WTC11 (cell line): ENCODE measurements around the gene SEMA5B. TPM values are rescaled to one million over a fixed set of nuclear protein-coding genes. Genes with fewer than 3 reads are reported as not detected.
A peak's percentile ranks its signal among the peaks of the same experiment; 100 is the strongest.

ENCODE experiments used
- EMX1 ChIP-seq: fragments of 250-450 bp; sonication (Bioruptor Pico); IDR thresholded peaks from 2 replicates; pipeline ENCODE4 v1.8.0; 2021; ENCODE audit warnings: mild to moderate bottlenecking
- FOXP1 ChIP-seq: sonication (generic); formaldehyde crosslinking; IDR thresholded peaks from 2 replicates; pipeline ENCODE4 v1.8.0; 2022; ENCODE audit warnings: missing genetic modification reagents, mild to moderate bottlenecking, moderate library complexity, borderline replicate concordance
- IRF2 ChIP-seq: sonication (generic); formaldehyde crosslinking; IDR thresholded peaks from 2 replicates; pipeline ENCODE4 v1.8.0; 2022; ENCODE audit warnings: low read depth, missing genetic modification reagents, borderline replicate concordance
- MYBL2 ChIP-seq: sonication (generic); formaldehyde crosslinking; IDR thresholded peaks from 2 replicates; pipeline ENCODE4 v1.8.1; 2023; ENCODE audit warnings: mild to moderate bottlenecking, moderate library complexity, missing genetic modification reagents
- NR2C2 ChIP-seq: sonication (generic); formaldehyde crosslinking; IDR thresholded peaks from 2 replicates; pipeline ENCODE4 v1.8.0; 2022; ENCODE audit warnings: mild to moderate bottlenecking, missing genetic modification reagents
- NR3C1 ChIP-seq: sonication (generic); formaldehyde crosslinking; conservative IDR thresholded peaks from 2 replicates; pipeline ENCODE4 v1.8.1; 2023; ENCODE audit warnings: low read depth, mild to moderate bottlenecking, missing genetic modification reagents
- OVOL2 ChIP-seq: fragments of 250-450 bp; sonication (Bioruptor Pico); IDR thresholded peaks from 2 replicates; pipeline ENCODE4 v1.9.0; 2021; ENCODE audit warnings: mild to moderate bottlenecking, borderline replicate concordance
- TP53 ChIP-seq: sonication (generic); formaldehyde crosslinking; IDR thresholded peaks from 2 replicates; pipeline ENCODE4 v1.8.1; 2023; ENCODE audit warnings: mild to moderate bottlenecking, missing genetic modification reagents
- ZNF263 ChIP-seq: sonication (generic); formaldehyde crosslinking; IDR thresholded peaks from 2 replicates; pipeline ENCODE4 v1.8.1; 2022; ENCODE audit warnings: low read depth, mild to moderate bottlenecking, moderate library complexity, missing genetic modification reagents
- ZNF317 ChIP-seq: sonication (generic); formaldehyde crosslinking; IDR thresholded peaks from 2 replicates; pipeline ENCODE4 v1.8.1; 2023; ENCODE audit warnings: low read depth, mild to moderate bottlenecking, moderate library complexity, missing genetic modification reagents, borderline replicate concordance
- ZNF423 ChIP-seq: fragments of 250-450 bp; sonication (Bioruptor Pico); IDR thresholded peaks from 2 replicates; pipeline ENCODE4 v2.1.2; 2022; ENCODE audit warnings: mild to moderate bottlenecking, moderate library complexity
- total RNA-seq: library from RNA; stranded (reverse); gene quantifications from 3 replicates; pipeline ENCODE4 v1.2.3, GENCODE V29; 2021
- TF ChIP-seq, protein P1 (sequence below): sonication (generic); formaldehyde crosslinking; IDR thresholded peaks from 2 replicates; pipeline ENCODE4 v1.8.1; 2022; ENCODE audit warnings: missing genetic modification reagents, borderline replicate concordance
- TF ChIP-seq, protein P2 (sequence below): sonication (generic); formaldehyde crosslinking; IDR thresholded peaks from 2 replicates; pipeline ENCODE4 v1.8.0; 2022; ENCODE audit warnings: mild to moderate bottlenecking, missing genetic modification reagents
- TF ChIP-seq, protein P3 (sequence below): sonication (generic); formaldehyde crosslinking; conservative IDR thresholded peaks from 2 replicates; pipeline ENCODE4 v1.8.1; 2023; ENCODE audit warnings: mild to moderate bottlenecking, low read depth, missing genetic modification reagents, moderate library complexity
- TF ChIP-seq, protein P4 (sequence below): sonication (generic); formaldehyde crosslinking; IDR thresholded peaks from 2 replicates; pipeline ENCODE4 v1.8.1; 2022; ENCODE audit warnings: low read depth, mild to moderate bottlenecking, moderate library complexity, missing genetic modification reagents, borderline replicate concordance
- TF ChIP-seq, protein P5 (sequence below): sonication (generic); formaldehyde crosslinking; IDR thresholded peaks from 2 replicates; pipeline ENCODE4 v1.8.1; 2023; ENCODE audit warnings: mild to moderate bottlenecking, missing genetic modification reagents
- TF ChIP-seq, protein P6 (sequence below): fragments of 250-450 bp; sonication (Bioruptor Pico); IDR thresholded peaks from 2 replicates; pipeline ENCODE4 v1.9.0; 2021; ENCODE audit warnings: mild to moderate bottlenecking, borderline replicate concordance
- TF ChIP-seq, protein P7 (sequence below): fragments of 250-450 bp; sonication (Bioruptor Pico); conservative IDR thresholded peaks from 2 replicates; pipeline ENCODE4 v1.9.0; 2021; ENCODE audit warnings: mild to moderate bottlenecking

The SEMA5B gene
- total RNA-seq, 1 experiment from 2014 or later = 20.7 TPM

DNA sequence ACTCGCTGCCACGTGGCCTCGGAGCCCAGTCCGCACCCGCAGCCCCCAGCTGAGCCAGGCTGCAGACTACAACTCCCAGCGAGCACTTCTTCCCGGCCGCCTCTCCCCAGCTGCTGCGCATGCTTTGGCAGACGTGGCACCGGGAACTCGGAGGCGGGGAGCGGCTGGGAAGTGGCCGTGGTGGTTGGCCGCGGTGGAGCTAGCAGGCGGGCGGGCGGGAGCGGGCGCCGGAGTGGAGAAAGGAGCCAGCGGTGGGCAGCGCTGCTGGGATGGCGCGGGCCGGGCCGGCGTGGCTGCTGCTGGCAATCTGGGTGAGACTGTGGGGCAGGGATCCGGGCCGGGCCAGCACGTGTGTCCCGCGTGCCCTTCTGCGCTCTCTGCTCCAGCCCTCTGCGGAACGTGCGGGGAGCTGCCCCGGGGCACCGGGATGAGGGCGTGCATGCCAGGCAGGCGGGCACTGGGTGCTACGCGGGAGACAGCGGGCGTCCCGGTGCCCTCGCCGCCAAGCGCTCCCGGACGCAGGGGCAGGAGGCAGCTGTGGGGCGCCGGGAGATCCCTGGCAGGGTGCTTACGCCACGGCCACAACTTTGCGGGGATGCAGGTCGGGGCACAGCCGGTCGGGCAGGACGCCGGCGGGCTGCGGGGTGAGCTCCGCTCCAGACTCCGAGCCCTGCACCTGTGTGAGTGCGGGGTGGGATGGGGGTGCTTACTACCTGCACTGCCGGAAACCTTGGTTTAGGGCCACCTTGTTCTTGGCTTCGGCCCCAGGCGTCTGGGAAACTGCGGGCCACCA, 39.5 kb upstream of the SEMA5B start, which contains the start of gene PDIA5 (continued):
- TF ChIP-seq MYBL2 (CRISPR knock-in tag) (peak; percentile 63), ZNF317 (CRISPR knock-in tag) (no peak), IRF2 (CRISPR knock-in tag) (no peak), TP53 (peak; percentile 90), ZNF263 (no peak), OVOL2 (no peak), NR3C1 (CRISPR knock-in tag) (no peak; the same call in none of the 2 replicates), NR2C2 (no peak), FOXP1 (CRISPR knock-in tag) (peak; percentile 92; the same call in 1 of the 2 replicates), EMX1 (CRISPR knock-in tag) (no peak), ZNF423 (CRISPR knock-in tag) (no peak)
- TF ChIP-seq, protein P1, sequence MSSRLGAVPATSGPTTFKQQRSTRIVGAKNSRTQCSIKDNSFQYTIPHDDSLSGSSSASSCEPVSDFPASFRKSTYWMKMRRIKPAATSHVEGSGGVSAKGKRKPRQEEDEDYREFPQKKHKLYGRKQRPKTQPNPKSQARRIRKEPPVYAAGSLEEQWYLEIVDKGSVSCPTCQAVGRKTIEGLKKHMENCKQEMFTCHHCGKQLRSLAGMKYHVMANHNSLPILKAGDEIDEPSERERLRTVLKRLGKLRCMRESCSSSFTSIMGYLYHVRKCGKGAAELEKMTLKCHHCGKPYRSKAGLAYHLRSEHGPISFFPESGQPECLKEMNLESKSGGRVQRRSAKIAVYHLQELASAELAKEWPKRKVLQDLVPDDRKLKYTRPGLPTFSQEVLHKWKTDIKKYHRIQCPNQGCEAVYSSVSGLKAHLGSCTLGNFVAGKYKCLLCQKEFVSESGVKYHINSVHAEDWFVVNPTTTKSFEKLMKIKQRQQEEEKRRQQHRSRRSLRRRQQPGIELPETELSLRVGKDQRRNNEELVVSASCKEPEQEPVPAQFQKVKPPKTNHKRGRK (CRISPR knock-in tag) = no peak
- TF ChIP-seq, protein P2, sequence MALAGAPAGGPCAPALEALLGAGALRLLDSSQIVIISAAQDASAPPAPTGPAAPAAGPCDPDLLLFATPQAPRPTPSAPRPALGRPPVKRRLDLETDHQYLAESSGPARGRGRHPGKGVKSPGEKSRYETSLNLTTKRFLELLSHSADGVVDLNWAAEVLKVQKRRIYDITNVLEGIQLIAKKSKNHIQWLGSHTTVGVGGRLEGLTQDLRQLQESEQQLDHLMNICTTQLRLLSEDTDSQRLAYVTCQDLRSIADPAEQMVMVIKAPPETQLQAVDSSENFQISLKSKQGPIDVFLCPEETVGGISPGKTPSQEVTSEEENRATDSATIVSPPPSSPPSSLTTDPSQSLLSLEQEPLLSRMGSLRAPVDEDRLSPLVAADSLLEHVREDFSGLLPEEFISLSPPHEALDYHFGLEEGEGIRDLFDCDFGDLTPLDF = no peak
- TF ChIP-seq, protein P3, sequence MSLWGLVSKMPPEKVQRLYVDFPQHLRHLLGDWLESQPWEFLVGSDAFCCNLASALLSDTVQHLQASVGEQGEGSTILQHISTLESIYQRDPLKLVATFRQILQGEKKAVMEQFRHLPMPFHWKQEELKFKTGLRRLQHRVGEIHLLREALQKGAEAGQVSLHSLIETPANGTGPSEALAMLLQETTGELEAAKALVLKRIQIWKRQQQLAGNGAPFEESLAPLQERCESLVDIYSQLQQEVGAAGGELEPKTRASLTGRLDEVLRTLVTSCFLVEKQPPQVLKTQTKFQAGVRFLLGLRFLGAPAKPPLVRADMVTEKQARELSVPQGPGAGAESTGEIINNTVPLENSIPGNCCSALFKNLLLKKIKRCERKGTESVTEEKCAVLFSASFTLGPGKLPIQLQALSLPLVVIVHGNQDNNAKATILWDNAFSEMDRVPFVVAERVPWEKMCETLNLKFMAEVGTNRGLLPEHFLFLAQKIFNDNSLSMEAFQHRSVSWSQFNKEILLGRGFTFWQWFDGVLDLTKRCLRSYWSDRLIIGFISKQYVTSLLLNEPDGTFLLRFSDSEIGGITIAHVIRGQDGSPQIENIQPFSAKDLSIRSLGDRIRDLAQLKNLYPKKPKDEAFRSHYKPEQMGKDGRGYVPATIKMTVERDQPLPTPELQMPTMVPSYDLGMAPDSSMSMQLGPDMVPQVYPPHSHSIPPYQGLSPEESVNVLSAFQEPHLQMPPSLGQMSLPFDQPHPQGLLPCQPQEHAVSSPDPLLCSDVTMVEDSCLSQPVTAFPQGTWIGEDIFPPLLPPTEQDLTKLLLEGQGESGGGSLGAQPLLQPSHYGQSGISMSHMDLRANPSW (CRISPR knock-in tag) = no peak
- TF ChIP-seq, protein P4, sequence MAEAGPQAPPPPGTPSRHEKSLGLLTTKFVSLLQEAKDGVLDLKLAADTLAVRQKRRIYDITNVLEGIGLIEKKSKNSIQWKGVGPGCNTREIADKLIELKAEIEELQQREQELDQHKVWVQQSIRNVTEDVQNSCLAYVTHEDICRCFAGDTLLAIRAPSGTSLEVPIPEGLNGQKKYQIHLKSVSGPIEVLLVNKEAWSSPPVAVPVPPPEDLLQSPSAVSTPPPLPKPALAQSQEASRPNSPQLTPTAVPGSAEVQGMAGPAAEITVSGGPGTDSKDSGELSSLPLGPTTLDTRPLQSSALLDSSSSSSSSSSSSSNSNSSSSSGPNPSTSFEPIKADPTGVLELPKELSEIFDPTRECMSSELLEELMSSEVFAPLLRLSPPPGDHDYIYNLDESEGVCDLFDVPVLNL (CRISPR knock-in tag) = peak; percentile 58; the same call in 1 of the 2 replicates
- TF ChIP-seq, protein P5, sequence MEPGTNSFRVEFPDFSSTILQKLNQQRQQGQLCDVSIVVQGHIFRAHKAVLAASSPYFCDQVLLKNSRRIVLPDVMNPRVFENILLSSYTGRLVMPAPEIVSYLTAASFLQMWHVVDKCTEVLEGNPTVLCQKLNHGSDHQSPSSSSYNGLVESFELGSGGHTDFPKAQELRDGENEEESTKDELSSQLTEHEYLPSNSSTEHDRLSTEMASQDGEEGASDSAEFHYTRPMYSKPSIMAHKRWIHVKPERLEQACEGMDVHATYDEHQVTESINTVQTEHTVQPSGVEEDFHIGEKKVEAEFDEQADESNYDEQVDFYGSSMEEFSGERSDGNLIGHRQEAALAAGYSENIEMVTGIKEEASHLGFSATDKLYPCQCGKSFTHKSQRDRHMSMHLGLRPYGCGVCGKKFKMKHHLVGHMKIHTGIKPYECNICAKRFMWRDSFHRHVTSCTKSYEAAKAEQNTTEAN (CRISPR knock-in tag) = peak; percentile 36; the same call in 1 of the 2 replicates
- TF ChIP-seq, protein P6, sequence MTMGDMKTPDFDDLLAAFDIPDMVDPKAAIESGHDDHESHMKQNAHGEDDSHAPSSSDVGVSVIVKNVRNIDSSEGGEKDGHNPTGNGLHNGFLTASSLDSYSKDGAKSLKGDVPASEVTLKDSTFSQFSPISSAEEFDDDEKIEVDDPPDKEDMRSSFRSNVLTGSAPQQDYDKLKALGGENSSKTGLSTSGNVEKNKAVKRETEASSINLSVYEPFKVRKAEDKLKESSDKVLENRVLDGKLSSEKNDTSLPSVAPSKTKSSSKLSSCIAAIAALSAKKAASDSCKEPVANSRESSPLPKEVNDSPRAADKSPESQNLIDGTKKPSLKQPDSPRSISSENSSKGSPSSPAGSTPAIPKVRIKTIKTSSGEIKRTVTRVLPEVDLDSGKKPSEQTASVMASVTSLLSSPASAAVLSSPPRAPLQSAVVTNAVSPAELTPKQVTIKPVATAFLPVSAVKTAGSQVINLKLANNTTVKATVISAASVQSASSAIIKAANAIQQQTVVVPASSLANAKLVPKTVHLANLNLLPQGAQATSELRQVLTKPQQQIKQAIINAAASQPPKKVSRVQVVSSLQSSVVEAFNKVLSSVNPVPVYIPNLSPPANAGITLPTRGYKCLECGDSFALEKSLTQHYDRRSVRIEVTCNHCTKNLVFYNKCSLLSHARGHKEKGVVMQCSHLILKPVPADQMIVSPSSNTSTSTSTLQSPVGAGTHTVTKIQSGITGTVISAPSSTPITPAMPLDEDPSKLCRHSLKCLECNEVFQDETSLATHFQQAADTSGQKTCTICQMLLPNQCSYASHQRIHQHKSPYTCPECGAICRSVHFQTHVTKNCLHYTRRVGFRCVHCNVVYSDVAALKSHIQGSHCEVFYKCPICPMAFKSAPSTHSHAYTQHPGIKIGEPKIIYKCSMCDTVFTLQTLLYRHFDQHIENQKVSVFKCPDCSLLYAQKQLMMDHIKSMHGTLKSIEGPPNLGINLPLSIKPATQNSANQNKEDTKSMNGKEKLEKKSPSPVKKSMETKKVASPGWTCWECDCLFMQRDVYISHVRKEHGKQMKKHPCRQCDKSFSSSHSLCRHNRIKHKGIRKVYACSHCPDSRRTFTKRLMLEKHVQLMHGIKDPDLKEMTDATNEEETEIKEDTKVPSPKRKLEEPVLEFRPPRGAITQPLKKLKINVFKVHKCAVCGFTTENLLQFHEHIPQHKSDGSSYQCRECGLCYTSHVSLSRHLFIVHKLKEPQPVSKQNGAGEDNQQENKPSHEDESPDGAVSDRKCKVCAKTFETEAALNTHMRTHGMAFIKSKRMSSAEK (CRISPR knock-in tag) = no peak
- TF ChIP-seq, protein P7, sequence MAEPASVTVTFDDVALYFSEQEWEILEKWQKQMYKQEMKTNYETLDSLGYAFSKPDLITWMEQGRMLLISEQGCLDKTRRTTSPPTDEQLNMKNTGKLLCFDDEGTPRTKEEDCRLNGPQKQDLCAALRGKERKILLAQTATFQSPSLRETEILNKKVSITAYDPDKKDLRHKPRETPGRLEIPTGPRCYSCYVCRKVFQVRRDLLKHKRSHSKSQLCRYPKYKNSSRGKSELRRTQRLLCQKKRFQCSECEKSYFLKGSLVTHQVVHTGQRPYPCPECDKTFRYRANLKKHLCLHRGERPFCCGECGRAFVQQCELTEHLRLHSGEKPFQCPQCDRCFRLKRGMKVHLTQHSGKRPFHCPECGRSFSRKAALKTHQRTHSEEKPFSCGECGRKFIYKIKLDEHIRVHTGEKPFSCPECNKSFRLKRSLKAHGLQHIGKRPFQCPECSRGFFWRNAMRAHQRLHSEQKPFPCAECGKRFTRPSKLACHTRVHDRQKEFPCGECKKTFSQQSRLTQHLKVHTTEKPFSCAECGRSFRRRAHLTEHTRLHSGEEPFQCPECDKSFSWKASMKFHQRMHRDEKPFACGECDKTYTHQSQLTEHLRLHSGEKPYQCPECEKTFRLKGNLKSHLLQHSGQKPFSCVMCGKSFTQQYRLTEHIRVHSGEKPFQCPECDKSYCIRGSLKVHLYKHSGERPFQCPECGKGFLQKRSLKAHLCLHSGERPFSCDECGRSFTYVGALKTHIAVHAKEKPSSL = no peak
